Inflammatory macrophage treated with lipopolysaccharide for 4 hours (primary cell): ENCODE results near the gene CBLIF.
"Not testable (repeated sequence)": the region's sequence is repeated elsewhere in the genome, so short reads cannot be mapped to it uniquely, and the experiment has no call there.

Source experiments
- DNase-seq: peaks from one replicate; pipeline ENCODE4 v3.0.0-alpha.2; 2020

The CBLIF gene

DNA sequence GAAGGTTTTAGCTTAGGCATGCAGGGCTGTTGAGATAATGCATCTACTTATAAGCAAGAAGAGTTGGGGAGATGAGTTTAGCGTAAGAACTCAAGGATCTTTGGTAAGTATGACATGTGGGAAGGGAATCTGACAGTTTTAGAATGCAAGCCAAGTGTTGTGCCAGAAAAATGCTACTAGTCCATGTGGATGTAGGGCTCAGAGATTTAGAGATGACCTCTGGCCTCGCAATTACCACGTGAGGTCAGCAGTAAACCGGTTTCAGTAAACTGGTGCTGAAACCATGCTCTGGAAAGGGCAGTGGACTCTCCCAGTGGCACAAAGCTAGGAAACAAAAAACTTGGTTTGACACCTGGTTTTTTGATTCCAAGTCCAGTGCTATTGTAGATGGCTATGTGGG is 53.7 kb downstream of the CBLIF start:
- DNase-seq = no peak

DNA sequence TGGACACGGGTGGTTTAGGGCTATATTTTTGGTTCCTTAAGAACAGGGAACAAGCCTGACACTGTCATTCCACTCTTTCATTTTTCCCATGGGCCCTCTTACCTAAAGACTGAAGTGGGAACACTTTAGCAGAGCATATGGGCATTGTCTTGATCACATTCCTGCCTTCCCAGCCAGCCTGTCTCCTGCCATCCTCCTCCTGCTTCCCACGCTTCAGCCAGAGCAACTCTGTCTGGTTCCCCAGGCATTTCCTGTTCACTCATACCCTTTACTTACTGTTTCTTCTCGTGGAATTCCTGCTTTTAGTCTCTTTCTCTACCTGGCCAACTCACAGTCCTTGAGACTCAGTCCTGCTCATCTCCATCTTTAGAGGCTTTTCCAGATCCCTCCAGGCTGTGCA is 57.5 kb downstream of the CBLIF start:
- DNase-seq = no peak

DNA sequence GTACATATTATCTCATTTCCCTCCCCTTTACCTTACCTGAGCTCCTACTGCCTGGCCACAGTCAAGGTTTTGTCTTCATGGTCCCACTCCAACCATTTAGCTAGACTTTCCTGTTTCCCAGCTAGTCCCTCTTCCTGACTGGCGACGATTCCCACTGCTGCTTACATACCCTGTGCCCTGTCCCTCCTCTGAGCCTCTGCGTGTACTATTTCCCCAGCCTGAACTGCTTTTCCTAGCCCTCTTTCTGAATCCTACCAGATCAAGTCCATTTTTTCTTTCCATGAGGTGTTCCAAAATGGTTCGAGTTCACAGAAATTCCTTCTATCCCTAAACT is 58.1 kb downstream of the CBLIF start:
- no peak for DNase-seq

DNA sequence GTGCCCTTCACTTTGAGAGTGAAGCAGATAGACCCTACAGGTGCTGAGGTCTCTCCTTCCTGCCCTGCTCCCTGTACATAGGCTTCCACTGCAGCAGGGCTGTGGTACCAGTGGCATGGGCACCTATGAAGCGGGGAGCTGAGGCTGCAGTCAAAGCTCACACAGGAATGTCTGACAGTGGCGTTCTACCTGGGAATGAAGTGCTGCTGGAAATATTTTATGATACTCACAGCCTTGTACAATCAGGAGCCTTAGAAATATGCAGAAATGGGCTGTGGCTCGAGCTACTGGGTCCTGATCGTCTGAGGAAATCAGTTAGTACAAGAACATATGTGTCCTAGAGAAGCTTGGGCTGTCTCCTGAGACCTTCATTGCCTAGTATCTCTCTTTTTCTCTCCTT is 59.5 kb downstream of the CBLIF start:
- no peak for DNase-seq

DNA sequence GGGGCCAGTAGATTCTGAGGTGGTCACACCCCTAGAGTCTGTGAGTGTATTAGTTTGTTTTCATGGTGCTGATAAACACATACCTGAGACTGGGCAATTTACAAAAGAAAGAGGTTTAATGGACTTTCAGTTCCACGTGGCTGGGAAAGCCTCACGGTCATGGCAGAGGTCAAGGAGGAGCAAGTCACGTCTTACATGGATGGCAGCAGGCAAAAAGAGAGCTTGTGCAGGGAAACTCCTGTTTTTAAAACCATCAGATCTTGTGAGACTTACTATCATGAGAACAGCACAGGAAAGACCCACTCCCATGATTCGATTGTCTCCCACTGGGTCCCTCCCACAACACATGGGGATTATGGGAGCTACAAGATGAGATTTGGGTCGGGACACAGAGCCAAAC is 60.9 kb downstream of the CBLIF start:
- not testable (repeated sequence) for DNase-seq

DNA sequence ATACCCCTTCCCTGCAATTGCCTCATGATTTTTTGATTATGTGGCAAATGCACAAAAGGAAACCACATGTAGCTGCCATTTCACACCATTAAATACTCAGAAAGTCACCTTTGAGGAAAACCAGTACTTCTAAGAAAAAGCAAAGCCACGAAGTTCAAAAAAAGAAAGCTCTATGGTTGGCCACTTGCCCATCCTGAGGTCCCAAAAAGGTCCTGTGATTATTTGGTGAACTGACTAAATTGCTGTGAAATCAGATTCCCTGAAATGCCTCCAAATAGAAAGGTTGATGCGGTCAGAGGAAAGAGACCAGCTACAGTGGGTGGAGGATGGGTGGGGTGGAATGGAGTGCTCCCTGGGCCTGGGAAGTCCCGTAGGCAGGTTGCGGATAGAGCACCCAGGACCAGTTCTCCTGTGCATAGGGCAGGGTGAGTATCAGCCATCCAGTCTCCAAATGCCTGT is 61.6 kb downstream of the CBLIF start:
- DNase-seq = no peak

DNA sequence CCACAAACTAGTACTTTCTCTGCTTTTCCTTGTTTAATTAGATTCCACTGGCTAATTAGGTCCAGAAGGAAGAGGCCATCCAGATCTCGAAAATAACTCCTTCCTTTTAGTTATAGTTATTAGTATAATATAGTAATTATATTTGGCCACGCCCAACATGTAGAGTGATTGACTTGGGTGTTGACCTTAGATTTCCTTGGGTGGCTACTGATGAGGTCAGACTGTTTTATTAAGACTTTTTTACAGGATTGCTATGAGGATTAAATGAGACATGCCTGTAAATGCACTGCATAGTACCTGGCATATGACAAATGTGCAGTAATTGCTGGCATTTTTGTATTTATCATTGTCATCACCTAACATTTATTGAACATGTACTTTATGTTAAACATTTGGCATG is 63.2 kb downstream of the CBLIF start:
- no peak for DNase-seq

DNA sequence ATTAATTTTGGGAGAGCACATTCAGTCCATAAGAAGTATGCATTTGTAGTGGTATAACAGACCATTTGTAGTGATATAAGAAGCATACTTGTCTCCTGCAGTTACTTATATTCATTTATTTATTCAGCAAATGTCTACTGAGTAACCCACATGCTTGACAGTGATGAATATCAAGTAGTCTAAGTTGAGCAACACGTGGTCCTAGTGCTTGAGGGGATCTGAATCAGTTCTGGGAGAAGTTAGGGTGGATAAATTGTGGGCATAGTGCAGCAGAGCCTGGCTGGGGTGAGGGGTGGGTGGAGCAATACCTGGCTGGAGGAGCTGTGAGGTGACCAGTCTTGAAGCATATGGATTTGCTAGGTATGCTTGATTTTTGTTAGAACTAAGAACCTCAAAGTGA is 65.8 kb downstream of the CBLIF start:
- DNase-seq = no peak
